8988T (cell line): ENCODE results near the gene FSTL4.

Experiments
- DNase-seq: peaks from one replicate; pipeline ENCODE4 v3.0.0; 2011

The FSTL4 gene

DNA sequence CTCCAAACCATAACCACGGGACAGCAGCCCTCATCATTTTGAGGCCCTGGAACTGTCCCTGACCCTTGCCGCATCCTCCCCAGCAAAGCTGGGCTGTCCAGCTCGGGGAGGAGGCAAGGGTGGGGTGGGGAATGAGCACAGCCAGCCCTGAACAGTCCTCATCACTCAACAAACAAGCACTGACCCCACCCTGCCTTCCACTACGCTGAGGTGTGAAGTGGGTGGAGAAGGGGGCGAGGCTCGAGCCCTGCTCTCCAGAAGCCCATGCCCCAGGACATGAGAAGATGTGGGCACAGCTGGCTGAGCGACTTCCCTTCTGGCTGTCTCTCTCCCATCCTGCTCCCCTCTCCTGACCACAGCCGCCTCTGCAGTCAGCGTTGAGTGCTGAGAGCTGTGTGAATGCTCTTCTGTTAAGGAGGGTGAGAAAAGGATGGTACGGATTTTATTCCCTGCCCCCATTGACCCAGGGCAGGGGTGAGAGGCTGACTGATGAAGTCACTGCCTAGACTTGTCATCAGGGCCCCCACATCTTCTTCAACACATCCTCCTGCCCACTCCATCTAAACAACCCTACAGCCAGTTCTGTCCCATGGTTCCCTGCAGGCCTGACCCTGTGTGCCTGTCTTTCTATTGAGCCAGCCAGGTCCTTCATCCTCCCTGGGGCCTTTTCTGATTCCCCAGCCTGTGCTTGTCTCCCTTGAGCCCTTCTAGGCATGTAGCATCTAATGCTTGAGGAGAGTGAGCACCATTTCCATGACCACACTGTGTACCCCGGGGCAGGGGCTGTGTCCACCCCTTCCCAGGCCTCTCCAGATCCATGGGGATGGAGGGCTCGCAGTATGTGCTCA lies 276.0 kb downstream of the FSTL4 start:
- no peak for DNase-seq

DNA sequence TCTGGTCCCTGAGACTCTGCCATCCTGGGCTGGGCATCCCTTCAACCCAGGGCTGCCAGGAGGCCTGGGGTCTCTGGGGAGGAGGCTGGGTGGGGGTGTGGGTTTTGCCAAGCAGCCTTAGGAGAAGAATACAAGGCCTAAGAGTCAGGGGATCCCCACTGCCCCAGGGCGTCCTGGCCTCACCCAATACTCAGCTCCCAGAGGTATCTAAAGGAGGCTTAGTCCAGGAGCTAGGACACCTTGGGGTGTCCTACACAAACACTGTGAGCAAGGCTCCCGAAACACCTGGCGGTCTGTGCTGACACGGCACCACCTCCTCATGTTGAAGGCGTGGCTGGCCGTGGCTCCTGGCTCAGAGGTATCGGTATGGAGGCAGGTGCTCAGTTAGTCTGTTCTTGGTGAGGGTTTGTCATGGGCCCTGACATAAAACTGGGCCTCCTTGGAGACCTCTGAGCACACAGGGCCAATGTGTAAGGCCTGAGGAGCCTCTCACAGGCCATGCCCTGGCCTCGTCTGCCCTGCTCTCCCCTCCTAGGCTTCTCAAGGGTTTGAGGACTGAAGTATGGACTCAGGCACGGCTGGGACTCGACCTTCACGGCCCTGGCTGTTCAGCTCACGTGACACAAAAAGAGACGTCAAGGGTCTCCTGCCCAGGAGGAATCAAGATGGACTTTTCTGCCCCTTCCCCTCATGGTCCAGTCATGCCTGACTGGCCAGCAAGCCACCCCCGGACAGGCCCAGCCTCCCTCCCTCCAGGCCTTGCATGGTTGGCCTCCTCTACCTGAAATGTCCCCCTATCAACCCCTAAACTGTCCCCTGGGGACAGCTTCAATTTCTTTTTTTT lies 277.3 kb downstream of the FSTL4 start:
- DNase-seq = no peak

DNA sequence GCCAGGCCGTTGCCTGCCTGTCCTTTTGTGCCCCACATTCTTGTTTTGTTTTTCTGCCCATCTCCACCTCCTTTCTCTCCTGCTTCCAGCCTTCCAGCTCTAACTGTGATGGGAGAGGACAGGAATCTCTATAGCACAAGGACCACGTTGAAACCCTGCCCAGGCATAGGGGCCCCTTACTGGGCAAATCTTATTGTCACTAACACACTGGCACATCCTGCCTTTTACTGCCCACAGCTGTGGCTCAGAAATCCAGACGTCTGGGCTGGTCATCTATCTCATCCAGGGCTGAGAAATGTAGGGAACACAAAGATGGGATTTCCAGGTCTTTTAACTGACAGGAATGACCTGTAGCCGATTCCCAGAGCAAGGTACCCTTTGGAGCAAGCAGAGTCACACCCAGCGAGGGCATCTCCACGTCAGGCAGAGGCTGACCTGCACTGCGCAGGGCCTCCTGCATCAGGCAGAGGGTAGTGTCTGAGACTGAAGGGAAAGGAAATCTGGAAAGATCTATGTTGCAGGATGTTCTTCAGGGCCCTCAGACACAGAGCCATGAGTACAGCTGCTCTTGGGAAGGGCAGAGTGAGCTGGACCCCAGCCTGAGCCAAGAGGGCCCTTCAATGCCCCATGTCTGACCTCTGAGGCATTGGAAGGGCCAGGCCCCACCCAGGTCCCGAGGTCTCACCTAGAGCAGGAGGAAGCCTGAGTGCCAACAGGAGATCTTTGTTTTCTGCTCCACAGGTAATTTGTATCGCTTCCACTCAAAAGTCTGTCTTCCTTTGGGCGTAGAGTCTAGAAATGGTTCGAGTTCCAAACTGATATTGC lies 278.8 kb downstream of the FSTL4 start:
- DNase-seq = no peak

DNA sequence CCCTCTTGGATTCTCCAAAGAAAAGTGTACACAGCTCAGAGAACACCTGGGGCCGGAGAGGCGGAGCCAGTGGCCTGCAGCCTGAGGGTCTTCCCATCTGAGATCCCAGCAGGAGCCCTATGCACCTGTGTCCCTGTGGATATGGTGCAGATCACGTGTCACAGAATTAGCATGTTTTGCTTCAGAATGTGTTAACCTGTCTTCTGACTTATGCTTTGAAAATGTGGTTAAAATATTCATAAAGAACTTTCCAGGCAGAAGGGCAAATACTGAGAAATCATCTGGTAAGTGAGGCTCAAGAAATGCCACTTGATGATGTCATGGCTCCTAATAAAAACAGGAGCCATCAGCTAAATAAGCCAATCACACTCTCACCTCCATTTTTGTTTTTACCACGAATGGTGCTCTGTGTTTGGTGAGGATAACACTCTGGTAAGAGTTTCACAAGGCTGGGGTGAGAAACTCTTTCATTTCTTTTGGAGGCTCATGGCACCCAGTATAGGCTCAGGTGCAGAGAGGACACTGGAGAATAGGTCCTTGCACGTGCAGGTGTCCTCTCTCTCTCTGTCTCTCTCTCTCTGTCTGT lies 279.8 kb downstream of the FSTL4 start:
- DNase-seq = no peak

DNA sequence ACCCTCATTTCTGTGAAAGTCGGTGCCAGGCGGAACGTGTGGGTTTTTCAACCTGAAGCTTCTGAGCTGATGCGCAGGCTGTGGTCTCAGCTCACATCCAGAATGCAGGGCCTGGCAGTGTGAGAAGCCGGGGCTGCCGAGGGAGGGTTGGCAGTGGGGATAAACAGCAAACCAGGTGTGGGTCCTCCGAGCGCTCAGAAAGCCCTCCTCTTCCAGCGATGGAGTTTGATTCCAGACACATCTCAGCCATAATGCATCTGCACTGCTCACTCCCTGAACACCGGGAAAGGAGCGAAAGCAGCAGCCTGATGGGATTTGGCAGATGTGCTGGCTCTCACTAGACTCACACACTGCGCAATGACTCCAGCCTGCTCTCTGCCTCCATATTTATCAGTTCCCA lies 280.4 kb downstream of the FSTL4 start:
- no peak for DNase-seq

DNA sequence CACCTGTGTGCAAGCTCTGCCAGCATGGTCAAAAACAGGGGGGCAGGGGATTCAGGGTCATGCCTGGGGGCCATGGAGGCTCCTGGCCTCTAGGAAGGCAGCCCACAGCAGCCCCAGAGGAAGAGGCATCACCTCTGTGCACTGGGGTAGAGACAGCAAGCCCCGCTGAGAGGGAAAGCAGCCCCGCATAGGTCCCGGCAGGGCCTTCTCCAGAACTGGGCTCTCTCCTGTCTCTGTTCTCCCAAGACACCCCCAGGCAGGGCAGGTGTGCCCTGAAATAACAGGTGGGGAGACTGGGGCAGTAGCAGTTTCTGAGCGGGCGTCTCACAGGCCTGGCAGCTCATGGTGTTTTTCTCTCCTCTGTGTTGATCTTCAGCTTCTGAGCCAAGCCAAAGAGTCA lies 281.4 kb downstream of the FSTL4 start:
- DNase-seq = no peak

DNA sequence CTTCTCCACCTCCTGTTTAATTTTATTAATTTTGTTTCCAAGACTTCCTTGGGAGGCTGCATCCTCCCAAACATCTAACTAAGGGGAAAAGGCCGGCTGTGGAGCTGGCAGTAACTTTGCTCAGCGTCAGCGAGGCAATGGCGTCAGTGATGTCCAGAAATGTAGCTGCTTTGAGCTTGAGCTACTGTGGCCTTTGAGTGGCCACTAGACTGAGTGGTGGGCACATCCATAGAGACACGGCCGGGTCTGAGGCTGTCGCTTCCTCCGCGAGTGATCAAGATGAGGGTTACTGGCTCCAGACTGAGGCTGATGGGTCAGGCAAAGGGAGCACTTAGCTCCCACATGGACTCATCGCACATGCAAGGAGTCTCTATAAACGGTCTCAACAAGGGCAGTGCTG lies 283.5 kb downstream of the FSTL4 start:
- no peak for DNase-seq

DNA sequence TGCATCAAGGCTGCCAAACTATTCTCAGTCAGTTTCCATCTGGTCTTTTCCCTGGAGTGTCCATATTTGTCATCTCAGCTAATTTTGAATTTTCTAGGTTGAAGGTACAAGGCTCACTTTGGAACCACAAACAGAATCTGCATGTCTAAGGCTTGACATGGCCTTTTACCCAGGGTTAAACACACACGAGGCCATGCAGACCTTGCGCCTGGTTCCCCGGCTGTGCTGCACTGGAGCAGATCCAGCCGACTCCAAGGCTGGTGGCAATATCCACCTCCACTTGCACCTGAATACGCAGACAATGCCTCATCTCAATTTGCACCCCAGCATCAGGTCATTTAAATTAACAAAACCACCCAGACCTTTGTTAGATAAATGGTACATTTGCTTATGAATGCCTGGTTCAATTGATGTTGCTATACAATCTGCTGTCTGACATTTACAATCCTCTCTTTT lies 284.4 kb downstream of the FSTL4 start:
- DNase-seq = no peak

DNA sequence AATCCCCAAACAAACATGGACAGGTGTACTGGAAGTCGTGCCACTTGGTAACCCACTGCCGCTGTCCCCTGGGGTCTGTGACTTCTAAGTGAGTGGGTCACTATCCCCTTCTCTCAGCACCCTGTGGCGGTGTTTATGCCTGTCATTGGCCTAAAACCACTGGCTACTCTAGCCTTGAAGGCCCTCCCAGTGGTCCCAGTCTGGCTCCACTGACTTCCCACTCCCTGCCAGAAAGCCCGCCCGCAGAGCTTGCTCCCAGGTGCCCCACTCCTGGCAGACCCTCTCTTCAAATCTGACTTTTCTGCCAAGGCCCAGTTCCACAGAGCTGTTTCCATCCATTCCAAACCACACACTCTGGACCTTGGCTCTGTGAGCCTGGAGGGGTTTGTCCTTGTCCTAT lies 286.0 kb downstream of the FSTL4 start:
- no peak for DNase-seq

DNA sequence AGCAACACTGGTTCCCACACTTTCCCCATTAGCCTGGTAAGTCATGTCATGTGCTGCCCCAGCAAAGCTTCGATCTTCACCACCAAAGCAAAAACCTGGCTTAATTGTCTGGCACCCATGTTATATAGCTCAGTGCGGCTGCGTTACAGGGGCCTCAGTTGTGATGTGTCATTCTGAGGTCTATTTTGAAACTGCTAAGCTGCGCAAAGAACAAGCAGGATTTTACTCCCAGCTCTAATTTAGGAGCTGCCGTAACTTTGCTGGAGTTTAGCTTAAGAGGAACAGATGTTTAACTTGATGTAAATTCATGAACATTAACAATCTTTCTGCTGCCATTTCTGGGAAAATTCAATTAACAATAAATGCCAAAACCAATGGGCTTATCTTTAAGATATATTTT lies 286.5 kb downstream of the FSTL4 start:
- DNase-seq = no peak

DNA sequence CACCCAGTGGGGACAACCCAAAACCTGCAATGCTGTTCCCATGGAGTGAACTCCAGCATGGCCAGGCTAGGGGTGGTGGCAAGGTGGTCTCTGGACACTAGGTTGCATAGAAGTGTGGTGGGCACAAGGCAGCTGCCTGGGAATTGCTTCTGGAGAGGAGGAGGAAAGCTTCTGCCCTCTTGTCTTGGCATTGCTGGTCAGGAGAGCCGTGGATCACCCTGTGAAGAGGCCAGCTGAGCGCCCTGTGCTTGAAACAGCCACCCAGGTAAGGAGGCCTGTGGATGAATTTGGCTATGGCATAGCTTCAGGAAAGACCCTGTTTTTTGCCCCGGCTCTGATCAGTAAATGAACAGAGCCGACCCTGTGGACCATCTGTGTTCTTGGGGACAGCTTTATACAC lies 287.4 kb downstream of the FSTL4 start:
- DNase-seq = no peak

DNA sequence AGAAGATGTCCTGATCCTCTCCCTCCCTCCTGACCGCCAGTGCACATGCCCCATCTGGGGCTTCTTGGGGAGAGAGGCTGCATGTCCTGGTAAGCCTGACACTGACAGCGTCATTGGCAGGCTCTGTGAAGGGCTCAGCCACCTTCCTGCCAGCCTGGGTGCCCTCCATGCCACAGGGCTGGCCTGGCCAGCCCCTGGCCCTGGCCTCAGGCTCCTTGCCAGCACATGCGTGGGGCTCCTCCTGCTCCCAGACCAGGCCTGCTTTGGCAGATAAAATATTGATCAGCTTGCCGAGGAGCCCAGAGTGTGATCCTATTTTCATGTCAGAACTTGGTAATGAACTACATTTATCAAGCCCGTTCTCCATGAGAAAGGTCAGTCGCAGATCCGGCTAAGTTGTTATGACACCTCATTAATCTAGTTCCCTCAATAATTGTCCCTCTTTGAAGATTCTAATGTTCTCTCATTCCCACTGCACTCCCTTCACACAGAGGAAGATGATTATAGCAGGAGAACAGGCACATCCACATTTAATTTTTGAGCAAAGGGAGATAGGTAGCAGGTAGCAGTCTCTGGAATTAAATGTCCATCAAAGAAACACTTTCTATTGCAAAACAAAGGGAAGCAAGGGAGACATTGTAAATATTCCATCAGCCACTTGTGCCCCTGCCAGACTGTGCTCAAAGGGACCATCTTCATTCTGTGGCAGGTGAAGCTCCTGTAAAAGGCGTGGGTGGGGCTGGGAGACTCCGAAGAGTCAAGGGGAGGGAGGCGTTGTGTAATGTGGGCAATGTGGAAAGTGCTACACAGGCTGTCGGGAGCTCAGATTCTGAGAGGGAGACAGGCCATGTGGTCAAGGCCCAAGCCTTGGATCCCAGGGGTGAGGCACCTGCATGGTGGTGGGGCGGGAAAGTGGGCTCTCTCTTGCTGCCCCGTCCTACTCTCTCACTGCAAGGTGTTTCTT lies 288.6 kb downstream of the FSTL4 start:
- no peak for DNase-seq

DNA sequence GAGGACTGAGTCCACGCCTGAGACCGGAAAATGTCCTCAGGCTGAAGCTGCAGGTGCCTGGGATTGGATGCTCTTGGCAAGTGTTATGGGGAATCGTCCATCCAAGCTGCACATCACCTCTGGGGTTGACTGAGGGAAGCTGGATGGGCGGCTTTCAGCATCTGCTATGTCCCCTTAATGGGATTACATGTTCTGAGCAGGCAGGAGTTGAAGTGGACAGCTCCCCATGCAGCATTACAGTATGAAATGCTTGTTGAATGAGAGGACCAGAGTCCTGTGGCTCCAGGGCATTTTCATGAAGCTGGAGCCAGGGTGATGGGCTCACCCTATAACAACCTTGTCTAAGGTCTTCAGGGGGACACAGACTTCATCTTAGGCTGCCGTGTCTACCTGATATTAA lies 289.6 kb downstream of the FSTL4 start:
- DNase-seq = no peak

DNA sequence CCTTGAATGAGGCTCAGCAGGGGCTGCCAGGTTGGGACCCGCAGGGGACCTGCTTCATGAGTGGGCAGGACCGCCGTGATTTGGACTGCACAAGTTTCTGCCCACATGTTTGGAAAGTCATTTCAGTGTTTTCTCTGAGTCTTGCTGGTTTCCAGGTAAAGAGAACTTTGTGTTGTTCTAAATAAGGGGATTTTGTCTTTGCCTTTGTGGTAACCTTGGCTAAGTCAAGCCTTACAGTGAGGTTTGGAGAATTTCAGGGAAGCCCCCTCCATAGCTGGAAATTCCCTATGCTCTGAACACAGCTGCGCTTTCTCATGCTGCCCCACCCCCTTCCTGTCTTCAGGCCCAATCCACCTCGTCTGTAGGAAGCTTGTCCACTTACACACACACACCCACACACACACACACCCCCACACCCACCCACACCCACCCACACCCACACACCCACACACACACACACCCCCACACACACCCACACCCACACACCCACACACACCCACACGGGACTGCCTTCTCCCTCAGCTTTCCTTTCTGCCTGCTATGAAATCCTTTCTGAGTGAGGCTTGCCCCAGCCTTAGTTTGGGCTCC lies 290.4 kb downstream of the FSTL4 start:
- DNase-seq = no peak

DNA sequence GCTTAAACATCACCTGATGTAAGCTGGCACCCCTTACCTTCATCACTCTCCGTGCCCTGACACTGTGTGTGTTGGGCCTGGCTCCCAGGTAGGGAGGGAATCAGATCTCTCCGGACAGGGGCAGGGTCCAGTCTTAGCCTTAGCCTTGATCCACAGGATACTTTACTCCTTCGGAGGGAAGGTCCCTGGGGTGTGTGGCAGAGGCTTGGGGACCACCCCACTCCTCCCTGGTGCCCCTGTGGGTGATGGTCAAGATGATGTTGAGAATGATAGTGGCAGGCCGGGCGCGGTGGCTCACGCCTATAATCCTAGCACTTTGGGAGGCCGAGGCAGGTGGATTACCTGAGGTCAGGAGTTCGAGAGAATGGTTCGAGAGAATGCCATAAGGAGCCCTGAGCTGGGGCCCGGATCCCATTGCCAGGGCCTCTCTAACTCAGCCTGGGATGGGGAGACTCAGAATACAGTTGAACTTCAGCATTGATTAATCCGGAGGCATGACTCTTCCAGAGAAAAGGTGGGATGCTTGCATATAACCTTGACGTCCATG lies 291.0 kb downstream of the FSTL4 start:
- DNase-seq = no peak

DNA sequence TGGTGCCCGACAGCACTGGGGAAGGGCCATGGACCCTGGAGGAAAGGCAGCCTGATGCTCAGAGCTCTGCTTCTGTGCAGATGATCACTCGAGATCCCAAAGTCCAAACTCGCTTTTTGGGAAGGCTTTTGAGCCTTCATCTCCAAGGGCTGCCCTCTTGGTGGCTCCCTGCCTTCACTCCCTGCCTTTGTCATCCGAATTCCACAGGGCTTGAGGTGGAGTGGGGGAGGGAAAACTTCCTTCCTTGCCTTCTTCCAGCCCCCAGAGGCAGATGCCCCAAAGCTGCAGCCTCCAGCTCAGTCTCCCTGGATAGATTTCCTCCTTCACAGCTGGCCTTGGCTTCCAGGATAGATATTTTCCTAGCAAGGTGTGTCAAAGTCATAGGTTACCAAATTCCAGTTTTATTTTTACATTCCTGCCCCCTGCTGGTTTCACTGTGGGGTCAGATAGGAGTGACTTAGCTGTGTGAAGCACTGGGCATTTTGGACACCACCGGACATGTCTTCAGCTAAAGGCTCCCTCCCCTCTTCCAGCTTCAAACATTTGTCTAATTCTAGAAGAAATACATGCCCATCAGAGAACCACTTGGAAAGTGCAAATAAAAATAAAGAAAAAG lies 292.3 kb downstream of the FSTL4 start:
- no peak for DNase-seq

DNA sequence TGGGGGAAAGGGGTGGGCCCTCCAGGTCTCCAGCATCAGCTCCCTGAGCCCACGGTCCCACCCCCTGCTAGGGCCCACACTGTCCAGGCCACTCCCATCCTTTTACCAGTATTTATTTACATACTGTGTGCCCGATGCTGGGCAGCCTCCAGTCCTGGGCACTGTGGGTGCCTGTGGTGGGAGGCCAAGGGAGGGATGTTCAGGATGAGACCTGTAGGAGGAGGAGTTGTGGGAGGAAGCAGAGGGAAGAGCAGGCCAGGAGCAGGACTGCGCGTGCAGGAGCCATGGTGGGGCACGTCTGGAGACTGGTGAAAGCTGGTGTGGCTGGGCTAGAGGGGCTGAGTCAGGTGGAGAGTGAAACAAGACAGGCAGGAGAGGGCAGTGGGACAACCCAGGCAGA lies 293.1 kb downstream of the FSTL4 start:
- DNase-seq = no peak

DNA sequence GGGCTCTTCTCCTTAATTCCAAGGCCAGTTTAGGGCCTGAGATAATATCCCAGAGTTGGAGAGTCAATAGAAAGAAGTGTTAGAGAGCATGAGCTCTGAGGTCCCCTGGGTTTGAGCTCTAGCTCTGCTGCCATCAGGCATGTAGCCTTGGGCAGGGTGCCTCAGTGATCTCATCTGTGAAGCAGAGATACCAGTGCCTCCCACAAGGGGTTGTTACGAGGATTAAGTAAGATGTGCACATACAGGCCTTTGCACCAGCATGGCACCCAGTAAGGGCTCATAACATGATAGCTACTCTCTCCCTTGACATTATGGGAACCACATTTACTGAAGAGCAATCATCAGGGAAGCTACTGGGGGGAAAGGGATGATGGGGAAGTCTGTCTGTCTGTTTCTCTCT lies 294.8 kb downstream of the FSTL4 start:
- DNase-seq = no peak

DNA sequence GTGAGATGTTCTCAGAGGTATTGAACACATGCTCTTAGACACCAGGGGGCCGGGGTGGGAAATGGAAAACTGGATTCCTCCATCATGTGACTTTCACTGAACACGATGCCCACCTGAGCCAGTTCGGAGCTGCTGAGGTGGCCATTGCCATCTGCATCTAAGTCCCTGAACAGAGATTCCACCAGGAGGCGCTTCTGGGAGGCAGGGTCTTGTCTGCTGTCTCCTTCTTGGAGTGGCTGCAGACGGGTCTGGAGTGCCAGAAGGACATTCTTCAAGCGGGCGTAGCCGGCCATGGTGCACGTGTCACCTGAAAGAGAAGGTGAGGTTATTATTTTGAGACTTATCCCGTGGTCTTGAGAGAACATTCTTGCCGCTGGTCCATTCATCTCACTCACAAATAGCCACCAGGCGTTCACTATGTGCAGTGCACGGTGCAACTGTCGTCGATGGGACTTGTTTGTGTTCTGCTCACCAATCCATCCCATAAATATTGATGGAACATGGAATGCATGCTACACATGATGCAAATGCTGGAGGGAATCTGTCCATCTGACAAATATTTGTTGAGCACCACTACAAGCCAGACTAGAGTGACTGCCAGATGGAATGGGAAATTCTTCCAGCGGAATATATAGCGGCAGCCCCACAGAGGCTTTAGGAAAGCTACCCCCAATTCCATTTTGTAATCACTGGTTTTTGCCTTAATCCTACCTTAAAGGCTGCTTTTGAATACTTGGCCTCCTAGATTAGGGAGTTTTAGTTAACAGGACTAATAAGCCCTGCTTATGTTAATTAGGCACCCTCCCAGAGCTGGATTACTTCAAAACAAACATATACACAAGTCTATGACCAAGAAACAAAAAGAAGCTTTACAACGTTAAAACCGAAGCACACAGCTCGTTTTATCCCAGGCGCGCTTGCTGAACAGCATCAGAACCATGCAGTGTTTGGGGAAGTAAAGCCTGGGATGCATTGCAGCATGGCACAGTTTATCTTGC lies 295.7 kb downstream of the FSTL4 start:
- peak; percentile 37 for DNase-seq
